ENCODE results near the gene TRIM66. TPM values are rescaled to one million over a fixed set of nuclear protein-coding genes. Genes with fewer than 3 reads are reported as not detected.

TRIM66 gene
- total and polyA plus RNA-seq, 10 of the 15 experiments (the other 5 are each of a cell fraction or from before 2014, with no cell fraction given), result 1.7 to 14.5 (median 7.4) TPM

- RAD21 ChIA-PET (ENCODE audit: unreplicated experiment), result no interaction called here
- CTCF ChIA-PET, result no interaction called here
- POLR2A ChIA-PET, result no interaction called here
- peaks cover 15% of the 10 kb centered on the region for H3K4me1 ChIP-seq (ENCODE audit: control insufficient read depth, insufficient read depth, low read length)
- intact Hi-C loops (cut with micrococcal nuclease; ENCODE audit: unreplicated experiment) (no loop called here), in situ Hi-C loops (cut with MboI) (no loop called here)
- no peak overlapping the region for H3K27ac ChIP-seq (ENCODE audit: control insufficient read depth, insufficient read depth)
- ATAC-seq, result no peak
- H3K79me2 ChIP-seq (ENCODE audit: control insufficient read depth, insufficient read depth, low read length), result no peaks in the 10 kb centered on the region
- no peak for FAIRE-seq
- WGBS (ENCODE audit: insufficient coverage, insufficient replicate concordance, low lambda C conversion rate, missing lambda C conversion rate), result 24% methylated on average over 4 of the region's 4 CpGs
- BruUV-seq (replicated peaks), result no TSS peak
- no peak for DNase-seq (ENCODE audit: low read depth, low spot score)
- H3K4me3 ChIP-seq, result no peak overlapping the region
- H3K4me2 ChIP-seq (ENCODE audit: control insufficient read depth, insufficient read depth), result no peak overlapping the region
- H2AFZ ChIP-seq (ENCODE audit: control insufficient read depth, low read depth, low read length), result no peak overlapping the region
- no peaks in the 10 kb centered on the region for H4K20me1 ChIP-seq (ENCODE audit: control insufficient read depth, insufficient read depth)
- SMC1A ChIA-PET (ENCODE audit: uncharacterized antibody, unreplicated experiment), result interaction anchor here (1.3 kb wide), 1 partner anchor 8 kb away, joined by 4 read pairs; no protein-coding TSS in a partner anchor
- TF ChIP-seq STAT1 (conservative IDR thresholded peaks at IDR 0.05) (no peak), ZBTB11 (CRISPR knock-in tag; IDR thresholded peaks at IDR 0.05) (no peak)
- peaks cover 0 to 3% of the 10 kb centered on the region in 2 experiments; a peak in 1 of 4 replicates for H3K27me3 ChIP-seq (replicated peaks in 1 of 2; ENCODE audit: control insufficient read depth in 2 of 2, insufficient read depth in 2 of 2, low read length in 1 of 2)
- H3K9me3 ChIP-seq (replicated peaks; ENCODE audit: control insufficient read depth, insufficient read depth, low read length), result no peaks in the 10 kb centered on the region
- H3K36me3 ChIP-seq (ENCODE audit: control insufficient read depth in 2 of 2, insufficient read depth in 2 of 2, low read length in 1 of 2), result no peaks in the 10 kb centered on the region
- no peak overlapping the region for H3K9ac ChIP-seq (ENCODE audit: control insufficient read depth, insufficient read depth, low read length)
These were observed 46.1 kb upstream of the TRIM66 start for GRCh38 chr11:8728563-8728962.

GRCh38 chr11:8726395-8726794 lies 43.9 kb upstream of the TRIM66 start:
- in situ Hi-C loops (cut with MboI), result no loop called here
- ATAC-seq (no peak), DNase-seq (ENCODE audit: low read depth, low spot score) (no peak), FAIRE-seq (no peak)
- 84% methylated on average over 4 of the region's 4 CpGs for WGBS (ENCODE audit: insufficient coverage, insufficient replicate concordance, low lambda C conversion rate, missing lambda C conversion rate)
- Histone ChIP-seq H3K9ac (ENCODE audit: control insufficient read depth, insufficient read depth, low read length) (no peak overlapping the region), H3K4me3 (no peak overlapping the region), H3K27me3 (replicated peaks in 1 of 2; ENCODE audit: control insufficient read depth in 2 of 2, insufficient read depth in 2 of 2, low read length in 1 of 2) (peaks cover 0 to 3% of the 10 kb centered on the region in 2 experiments; a peak in 1 of 4 replicates), H3K4me1 (ENCODE audit: control insufficient read depth, insufficient read depth, low read length) (no peaks in the 10 kb centered on the region), H3K36me3 (ENCODE audit: control insufficient read depth in 2 of 2, insufficient read depth in 2 of 2, low read length in 1 of 2) (no peaks in the 10 kb centered on the region), H3K4me2 (ENCODE audit: control insufficient read depth, insufficient read depth) (no peak overlapping the region), H3K79me2 (ENCODE audit: control insufficient read depth, insufficient read depth, low read length) (no peaks in the 10 kb centered on the region), H3K27ac (ENCODE audit: control insufficient read depth, insufficient read depth) (no peak overlapping the region), H2AFZ (ENCODE audit: control insufficient read depth, low read depth, low read length) (no peak overlapping the region), H4K20me1 (ENCODE audit: control insufficient read depth, insufficient read depth) (no peaks in the 10 kb centered on the region), H3K9me3 (replicated peaks; ENCODE audit: control insufficient read depth, insufficient read depth, low read length) (no peaks in the 10 kb centered on the region)
- intact Hi-C loops (cut with micrococcal nuclease; ENCODE audit: unreplicated experiment), result no loop called here
- RAD21 ChIA-PET (ENCODE audit: unreplicated experiment), result interaction anchor here (0.5 kb wide), 1 partner anchor 27 kb away, joined by 4 read pairs; no protein-coding TSS in a partner anchor
- CTCF ChIA-PET, result no interaction called here
- SMC1A ChIA-PET (ENCODE audit: uncharacterized antibody, unreplicated experiment), result interaction anchor here (0.6 to 0.9 kb wide), 2 partner anchors 68 to 215 kb away, joined by 3 to 4 read pairs; no protein-coding TSS in a partner anchor
- no TSS peak for BruUV-seq (replicated peaks)
- POLR2A ChIA-PET, result no interaction called here
- no peak for TF ChIP-seq ZNF687 (IDR thresholded peaks at IDR 0.05)
- no peak for TF ChIP-seq PAX8 (IDR thresholded peaks at IDR 0.05)
- TF ChIP-seq SREBF2 (IDR thresholded peaks at IDR 0.05; ENCODE audit: low read length), result no peak
- TF ChIP-seq SIN3A (IDR thresholded peaks at IDR 0.05; ENCODE audit: low read depth, low read length), result no peak
- TF ChIP-seq E2F4 (IDR thresholded peaks at IDR 0.05; ENCODE audit: low read depth, low read length), result no peak
- no peak for TF ChIP-seq MXI1 (IDR thresholded peaks at IDR 0.05; ENCODE audit: low read depth, low read length)
- TF ChIP-seq BHLHE40 (IDR thresholded peaks at IDR 0.05; ENCODE audit: borderline replicate concordance in 1 of 2, low read depth in 2 of 2, low read length in 1 of 2), result no peak

Data from GM12878 (cell line).